SK-N-SH (cell line): ENCODE results near the gene RFC5.

Source experiments
- FOXM1 ChIP-seq: IDR thresholded peaks from 2 replicates; pipeline ENCODE4 v1.4.0; 2012; ENCODE audit warnings: low read depth, mild to moderate bottlenecking
- JUND ChIP-seq: IDR thresholded peaks from 2 replicates; pipeline ENCODE4 v1.4.0; 2012
- POLR2AphosphoS5 ChIP-seq: IDR thresholded peaks from 2 replicates; pipeline ENCODE4 v1.6.1; 2012; ENCODE audit warnings: low read depth, low read length
- SMC3 ChIP-seq: IDR thresholded peaks from 2 replicates; pipeline ENCODE4 v1.6.1; 2012; ENCODE audit warnings: low read depth, low read length, improper control_type of control experiment
- TEAD4 ChIP-seq: IDR thresholded peaks from 2 replicates; pipeline ENCODE4 v1.4.0; 2012; ENCODE audit warnings: mild to moderate bottlenecking, borderline replicate concordance; ENCODE audit not compliant: insufficient read depth
- YY1 ChIP-seq: IDR thresholded peaks from 2 replicates; pipeline ENCODE4 v1.4.0; 2012; ENCODE audit warnings: low read depth, mild to moderate bottlenecking
- TF ChIP-seq, protein P1 (sequence below): IDR thresholded peaks from 2 replicates; pipeline ENCODE4; 2012
- TF ChIP-seq, protein P2 (sequence below): fragments of 200-600 bp; sonication (generic); IDR thresholded peaks from 2 replicates; pipeline ENCODE4 v1.6.1; 2017; ENCODE audit warnings: antibody characterized with exemption, mild to moderate bottlenecking, moderate library complexity

DNA sequence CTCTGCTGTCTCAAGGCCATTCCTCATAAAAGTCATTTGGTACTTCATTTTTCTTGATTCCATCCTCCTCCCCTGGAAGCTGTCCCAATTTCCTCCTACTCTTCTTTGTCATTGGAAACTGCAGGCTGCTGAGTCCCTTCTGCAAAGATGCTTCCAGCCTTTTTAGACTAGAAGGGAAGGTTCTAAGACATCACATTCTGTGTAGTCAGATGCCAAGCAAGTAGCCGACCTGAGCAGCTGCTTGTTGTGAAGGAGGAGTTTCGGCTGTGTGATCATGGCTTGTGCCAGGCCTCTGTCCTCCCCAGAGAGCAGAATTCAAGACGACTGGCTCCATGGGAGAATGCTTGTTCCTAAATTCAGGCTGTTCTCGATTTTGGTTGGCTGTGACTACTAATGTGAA lies 8.7 kb downstream of the RFC5 start:
- TF ChIP-seq TEAD4 (no peak), POLR2AphosphoS5 (no peak), YY1 (no peak), JUND (no peak), SMC3 (no peak), FOXM1 (no peak)
- TF ChIP-seq, protein P1, sequence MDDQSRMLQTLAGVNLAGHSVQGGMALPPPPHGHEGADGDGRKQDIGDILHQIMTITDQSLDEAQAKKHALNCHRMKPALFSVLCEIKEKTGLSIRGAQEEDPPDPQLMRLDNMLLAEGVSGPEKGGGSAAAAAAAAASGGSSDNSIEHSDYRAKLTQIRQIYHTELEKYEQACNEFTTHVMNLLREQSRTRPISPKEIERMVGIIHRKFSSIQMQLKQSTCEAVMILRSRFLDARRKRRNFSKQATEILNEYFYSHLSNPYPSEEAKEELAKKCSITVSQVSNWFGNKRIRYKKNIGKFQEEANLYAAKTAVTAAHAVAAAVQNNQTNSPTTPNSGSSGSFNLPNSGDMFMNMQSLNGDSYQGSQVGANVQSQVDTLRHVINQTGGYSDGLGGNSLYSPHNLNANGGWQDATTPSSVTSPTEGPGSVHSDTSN: no peak
- TF ChIP-seq, protein P2, sequence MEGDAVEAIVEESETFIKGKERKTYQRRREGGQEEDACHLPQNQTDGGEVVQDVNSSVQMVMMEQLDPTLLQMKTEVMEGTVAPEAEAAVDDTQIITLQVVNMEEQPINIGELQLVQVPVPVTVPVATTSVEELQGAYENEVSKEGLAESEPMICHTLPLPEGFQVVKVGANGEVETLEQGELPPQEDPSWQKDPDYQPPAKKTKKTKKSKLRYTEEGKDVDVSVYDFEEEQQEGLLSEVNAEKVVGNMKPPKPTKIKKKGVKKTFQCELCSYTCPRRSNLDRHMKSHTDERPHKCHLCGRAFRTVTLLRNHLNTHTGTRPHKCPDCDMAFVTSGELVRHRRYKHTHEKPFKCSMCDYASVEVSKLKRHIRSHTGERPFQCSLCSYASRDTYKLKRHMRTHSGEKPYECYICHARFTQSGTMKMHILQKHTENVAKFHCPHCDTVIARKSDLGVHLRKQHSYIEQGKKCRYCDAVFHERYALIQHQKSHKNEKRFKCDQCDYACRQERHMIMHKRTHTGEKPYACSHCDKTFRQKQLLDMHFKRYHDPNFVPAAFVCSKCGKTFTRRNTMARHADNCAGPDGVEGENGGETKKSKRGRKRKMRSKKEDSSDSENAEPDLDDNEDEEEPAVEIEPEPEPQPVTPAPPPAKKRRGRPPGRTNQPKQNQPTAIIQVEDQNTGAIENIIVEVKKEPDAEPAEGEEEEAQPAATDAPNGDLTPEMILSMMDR: no peak
